GM18526 (cell line): ENCODE results near the gene PHEX.

ENCODE experiments used
- POLR2A ChIP-seq: IDR thresholded peaks from 3 replicates; pipeline ENCODE4 v1.6.1; 2011; ENCODE audit not compliant: insufficient read length; ENCODE audit errors: extremely low read depth

Gene PHEX

DNA sequence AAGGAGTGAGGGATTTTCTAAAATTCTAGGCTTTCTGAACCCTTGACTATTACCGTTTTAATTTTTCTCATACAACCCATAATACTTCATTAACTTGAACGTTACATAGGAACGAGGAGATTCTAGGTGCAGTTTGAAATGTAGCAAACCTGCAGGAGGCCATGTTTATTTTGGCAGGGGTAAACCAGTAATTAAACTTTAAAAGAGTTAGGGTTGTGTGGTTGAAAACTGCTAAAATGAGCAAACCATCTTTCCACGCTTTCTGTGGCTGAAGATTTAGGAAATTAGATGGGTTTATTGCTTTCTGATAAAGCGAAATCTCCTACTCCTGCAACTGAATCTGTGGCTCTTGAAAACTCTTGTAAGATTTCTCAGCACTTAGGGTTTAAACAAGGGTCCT, 1.7 kb downstream of the PHEX start:
- TF ChIP-seq POLR2A = no peak

DNA sequence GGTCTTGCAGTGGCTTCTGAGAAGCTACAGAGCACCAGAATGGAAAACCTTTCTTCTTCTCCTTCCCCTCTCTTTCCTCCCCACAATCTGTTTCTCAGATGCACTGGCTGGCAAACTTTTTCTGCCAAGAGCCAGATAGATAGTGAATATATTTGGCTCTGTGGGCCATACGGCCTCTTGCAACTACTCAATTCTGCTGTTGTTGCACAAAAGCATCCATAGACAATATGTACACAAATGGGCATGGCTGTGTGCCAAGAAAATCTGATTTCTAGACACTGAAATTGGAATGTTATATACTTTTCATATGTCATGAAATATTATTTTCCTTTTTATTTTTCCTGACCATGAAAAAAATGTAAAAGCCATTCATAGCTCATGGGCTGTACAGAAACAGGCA, 3.1 kb downstream of the PHEX start:
- TF ChIP-seq POLR2A = no peak

DNA sequence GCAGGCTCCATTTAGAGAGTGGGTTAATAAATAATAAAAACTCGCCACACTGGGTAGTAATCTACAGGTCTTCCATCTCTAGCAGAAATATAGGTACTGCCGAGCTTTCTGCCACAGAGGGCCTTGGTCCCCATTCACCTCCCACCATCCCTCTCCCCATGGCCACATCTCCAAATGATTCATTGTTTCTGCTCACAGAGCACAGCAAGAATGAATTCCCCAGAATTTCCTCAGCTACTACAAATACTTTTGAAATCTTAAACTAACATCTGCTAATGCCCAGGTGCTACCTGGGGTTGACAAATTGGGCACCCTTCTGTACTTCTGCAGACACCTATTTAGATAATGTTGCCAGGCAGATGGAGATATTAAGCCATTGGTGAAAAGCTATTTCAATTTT, 5.1 kb downstream of the PHEX start:
- TF ChIP-seq POLR2A = no peak

DNA sequence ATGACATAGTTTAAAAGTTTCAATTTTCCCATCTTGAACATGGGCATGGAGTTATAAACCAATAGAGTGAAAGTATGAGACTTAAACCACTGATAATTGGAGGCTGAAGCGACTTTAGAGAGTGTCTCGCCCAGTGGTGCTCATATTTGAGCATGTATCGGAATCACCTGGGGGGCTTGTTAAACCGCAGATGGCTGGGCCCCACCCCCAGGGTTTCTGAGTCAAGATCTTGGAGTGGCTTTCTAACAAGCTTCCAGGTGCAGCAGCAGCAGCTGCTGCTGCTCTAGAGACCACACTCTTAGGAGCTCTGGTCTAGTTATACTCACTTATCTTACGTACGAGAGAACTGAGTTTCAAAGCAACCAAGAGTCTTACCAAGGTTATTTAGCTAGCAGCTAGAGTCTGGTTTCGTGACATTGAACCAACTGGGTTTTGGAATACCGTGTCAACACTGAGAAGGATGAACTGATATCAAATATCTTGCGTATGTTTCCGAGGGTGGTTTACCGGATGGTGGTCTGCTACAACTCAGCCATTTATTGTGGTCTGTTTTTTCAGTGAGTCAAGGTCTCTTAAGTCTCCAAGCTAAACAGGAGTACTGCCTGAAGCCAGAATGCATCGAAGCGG, 5.9 kb downstream of the PHEX start:
- no peak for TF ChIP-seq POLR2A

DNA sequence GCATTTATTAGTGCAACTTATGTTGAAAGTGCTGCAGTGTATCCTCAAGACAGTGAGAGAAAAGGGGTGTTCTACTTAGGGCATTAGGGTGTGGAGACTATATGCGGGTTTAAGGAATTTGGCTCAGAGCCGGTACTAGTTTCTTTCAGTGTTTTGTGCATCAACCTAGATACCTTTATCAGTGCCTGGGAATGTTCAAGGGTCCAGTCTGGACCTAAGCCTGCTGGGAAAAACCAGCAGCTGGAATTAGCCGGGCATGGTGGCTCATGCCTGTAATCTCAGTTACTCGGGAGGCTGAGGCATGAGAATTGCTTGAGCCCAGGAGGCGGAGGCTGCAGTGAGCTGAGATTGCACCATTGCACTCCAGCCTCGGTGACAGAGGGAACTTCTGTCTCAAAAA, 7.4 kb downstream of the PHEX start:
- TF ChIP-seq POLR2A = no peak

DNA sequence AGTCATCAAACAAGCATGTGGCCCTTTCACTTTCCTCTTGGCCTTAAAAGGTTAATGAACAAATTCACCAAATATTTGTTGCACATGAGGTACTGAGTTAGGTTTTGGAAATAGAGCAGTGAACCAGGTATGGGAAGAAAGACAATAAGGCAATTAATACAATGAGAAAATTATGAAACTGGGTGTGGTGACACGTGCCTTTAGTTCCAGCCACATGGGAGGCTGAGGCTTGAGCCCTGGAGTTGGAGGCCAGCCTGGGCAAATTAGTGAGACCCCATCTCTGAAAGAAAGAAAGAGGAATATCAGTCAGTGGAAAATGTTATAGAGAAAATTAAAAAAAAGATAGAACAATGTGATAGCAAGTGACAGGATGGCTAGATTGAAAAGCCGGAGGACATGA, 8.1 kb downstream of the PHEX start:
- no peak for TF ChIP-seq POLR2A

DNA sequence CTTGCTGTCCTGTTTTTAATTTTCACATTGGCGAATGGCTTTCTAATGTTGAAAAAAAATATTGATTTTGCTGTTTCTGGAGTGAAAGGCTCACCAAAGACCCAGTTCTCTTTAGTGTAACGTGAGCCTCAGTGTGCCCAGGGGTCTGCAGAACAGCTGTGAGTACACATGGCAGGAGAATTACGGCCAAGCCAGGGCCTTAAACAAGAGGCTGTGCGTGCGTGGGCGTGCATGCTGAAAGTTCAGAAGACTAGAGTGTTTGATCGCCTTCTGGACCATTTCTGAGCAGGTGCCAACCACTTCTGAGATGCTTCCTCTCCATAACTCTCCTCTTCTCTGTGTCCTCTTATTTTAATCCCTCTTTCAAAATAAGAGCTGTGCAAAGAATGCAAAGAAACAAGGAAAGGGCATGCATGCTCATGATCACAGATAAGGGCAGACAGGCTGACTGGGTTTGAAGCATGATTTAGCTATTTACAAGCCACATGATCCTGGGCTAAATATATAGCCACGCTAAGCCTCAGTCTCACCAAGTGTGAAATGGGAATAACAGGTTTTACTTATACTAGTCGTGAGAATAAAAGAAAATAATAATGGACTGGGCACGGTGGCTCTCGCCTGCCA, 9.9 kb downstream of the PHEX start:
- TF ChIP-seq POLR2A = no peak

GRCh38 chrX:22043872-22044271, 11.7 kb downstream of the PHEX start:
- no peak for TF ChIP-seq POLR2A

GRCh38 chrX:22047468-22047867, 15.3 kb downstream of the PHEX start:
- no peak for TF ChIP-seq POLR2A

GRCh38 chrX:22053481-22053880, 21.4 kb downstream of the PHEX start:
- TF ChIP-seq POLR2A = no peak

DNA sequence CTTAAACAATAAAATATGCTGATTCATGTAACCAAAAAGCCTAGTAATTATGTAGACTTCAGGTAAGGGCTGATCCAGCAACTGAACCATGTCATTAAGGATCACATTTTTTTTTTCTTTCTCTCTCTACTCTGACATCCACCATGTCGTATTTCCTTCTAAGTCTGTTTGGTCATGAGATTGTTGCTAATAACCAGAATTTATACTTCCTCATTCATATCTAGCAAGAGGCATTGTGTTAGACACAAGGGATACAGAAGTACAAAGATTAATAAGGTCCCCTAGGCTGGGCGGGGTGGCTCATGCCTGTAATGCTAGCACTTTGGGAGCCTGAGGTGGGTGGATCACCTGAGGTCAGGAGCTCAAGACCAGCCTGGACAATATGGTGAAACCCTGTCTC, 24.1 kb downstream of the PHEX start:
- TF ChIP-seq POLR2A = no peak

DNA sequence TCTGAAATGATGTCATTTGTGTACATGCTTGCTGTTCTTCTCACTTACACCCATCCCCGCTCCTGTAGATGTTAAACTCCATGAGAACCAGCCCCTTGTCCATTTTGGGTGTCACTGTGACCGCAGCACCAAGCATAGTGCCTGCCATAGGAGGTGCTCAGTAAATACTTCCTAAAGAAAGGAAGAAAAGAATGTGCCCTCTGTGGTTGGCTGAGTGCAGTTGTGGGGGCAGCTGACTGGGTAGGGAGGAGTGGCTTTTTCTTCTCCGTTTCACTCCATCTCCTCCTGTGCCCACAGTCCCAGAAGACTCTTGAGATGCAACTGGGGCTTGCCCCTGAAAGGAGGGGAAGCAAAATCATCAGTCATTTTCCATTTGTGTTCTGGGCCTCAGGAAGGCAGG, 25.5 kb downstream of the PHEX start:
- no peak for TF ChIP-seq POLR2A

DNA sequence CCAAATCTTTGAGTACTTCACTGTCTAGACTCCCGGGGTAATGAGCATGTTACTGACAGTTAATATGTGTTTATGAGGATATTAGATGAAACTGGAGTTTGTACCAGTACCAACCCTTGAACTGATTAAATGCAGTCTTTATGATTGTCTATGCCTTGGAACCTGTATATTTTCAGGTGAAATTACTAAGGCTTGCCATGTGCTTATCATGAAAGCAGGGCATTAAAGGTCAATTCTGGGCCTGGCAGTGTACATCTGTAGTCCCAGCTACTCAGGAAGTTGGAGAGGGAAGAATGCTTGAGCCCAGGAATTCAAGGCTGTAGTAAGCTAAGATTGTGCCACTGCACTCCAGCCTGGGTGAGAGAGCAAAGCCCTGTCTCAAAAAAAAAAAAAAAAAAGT, 27.6 kb downstream of the PHEX start:
- TF ChIP-seq POLR2A = no peak

DNA sequence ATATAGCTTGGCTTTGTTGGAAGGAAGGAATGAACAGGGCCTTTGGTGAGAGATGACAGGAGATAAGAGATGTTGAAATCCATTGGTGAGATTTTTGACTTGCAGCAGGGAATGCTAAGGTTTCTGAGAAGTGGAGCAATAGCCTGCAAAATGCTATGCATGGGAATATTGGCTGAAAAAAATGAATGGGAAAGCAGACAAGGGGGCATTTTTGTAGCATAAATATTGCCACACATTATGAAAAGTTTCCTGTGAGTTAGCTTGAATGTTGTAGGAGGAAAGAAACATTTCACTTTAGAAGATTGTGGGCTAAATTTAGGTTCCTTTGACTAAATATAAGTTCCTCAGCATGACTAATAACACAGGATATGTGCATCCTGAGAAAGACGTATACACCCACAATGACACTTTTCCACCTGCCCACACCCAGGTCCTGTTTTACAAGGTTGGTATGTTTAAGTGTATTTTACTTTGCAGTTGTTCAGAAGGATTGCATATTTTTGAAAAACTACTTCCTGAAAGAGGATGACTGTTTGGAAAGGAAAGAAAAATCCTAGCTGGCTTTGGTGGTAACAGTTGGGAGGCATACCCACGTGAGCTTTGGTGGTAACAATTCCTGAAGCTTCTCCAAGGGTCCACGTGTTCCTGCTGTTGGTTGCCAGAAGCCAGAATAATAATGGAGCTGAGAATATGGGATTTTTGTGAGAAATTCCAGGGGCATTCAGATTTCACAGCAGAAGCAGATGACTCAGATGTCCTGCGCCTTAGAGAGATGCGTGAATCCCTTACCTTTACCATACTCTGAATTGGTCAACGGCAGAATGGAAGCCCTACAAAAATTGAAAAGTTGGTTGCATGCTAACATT, 28.5 kb downstream of the PHEX start:
- TF ChIP-seq POLR2A = no peak

DNA sequence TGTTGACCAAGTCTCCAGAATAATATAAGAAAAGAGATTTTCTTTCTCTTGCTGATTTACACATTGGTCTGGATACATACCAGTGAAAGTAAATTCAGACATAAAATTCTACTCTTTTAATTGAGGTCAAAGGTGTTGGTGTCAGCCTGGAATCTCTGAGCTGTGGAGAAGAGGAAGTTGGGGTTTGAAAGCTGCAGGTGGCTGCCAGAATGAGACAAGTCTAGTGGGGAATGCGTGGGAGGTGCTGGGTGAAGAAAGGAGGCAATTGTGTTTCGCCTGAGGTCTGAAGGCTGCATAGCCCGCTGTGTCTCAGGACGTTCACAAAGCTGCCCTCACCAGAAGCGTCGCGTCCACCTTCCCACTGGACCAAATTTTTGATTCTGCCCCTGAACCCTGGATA, 31.2 kb downstream of the PHEX start:
- no peak for TF ChIP-seq POLR2A

- TF ChIP-seq POLR2A = no peak
Measured at GRCh38 chrX:22069586-22069985, 37.5 kb downstream of the PHEX start.
